Stromal cell of bone marrow (primary cell): ENCODE data around the gene TMEM132A.
"Not testable (repeated sequence)": the region's sequence is repeated elsewhere in the genome, so short reads cannot be mapped to it uniquely, and the experiment has no call there.

Experiments used
- DNase-seq: peaks from one replicate; pipeline ENCODE4 v3.0.0-alpha.2; 2012; ENCODE audit warnings: low read depth

Gene TMEM132A

GRCh38 chr11:60964801-60965200, 40.5 kb downstream of the TMEM132A start:
- no peak for DNase-seq

GRCh38 chr11:60966890-60967289, 42.6 kb downstream of the TMEM132A start:
- no peak for DNase-seq

- DNase-seq = no peak
Observed at GRCh38 chr11:60968223-60968622, 44.0 kb downstream of the TMEM132A start.

- no peak for DNase-seq
Observed at GRCh38 chr11:60970369-60970774, 46.1 kb downstream of the TMEM132A start.

GRCh38 chr11:60970890-60971289, 46.6 kb downstream of the TMEM132A start:
- no peak for DNase-seq

- DNase-seq = no peak
Observed at GRCh38 chr11:60971520-60971919, 47.3 kb downstream of the TMEM132A start, which contains the start of gene CD6. Gene CD6 (plus strand): TSS chr11:60971680. CDS start chr11:60971866, 186 bp downstream.

- DNase-seq = no peak
Observed at GRCh38 chr11:60972182-60973030, 48.1 kb downstream of the TMEM132A start.

GRCh38 chr11:60973699-60974098, 49.4 kb downstream of the TMEM132A start:
- DNase-seq = no peak

GRCh38 chr11:60974316-60974715, 50.1 kb downstream of the TMEM132A start:
- DNase-seq = not testable (repeated sequence)

GRCh38 chr11:60974726-60975125, 50.5 kb downstream of the TMEM132A start:
- DNase-seq = no peak

GRCh38 chr11:60977224-60977623, 53.0 kb downstream of the TMEM132A start:
- DNase-seq = no peak

GRCh38 chr11:60977836-60978235, 53.6 kb downstream of the TMEM132A start:
- DNase-seq = no peak

- DNase-seq = no peak
Observed at GRCh38 chr11:60978546-60979380, 54.5 kb downstream of the TMEM132A start.

GRCh38 chr11:60981515-60981914, 57.3 kb downstream of the TMEM132A start:
- no peak for DNase-seq

GRCh38 chr11:60982184-60982583, 57.9 kb downstream of the TMEM132A start:
- DNase-seq = no peak

GRCh38 chr11:60984149-60984548, 59.9 kb downstream of the TMEM132A start:
- DNase-seq = no peak

GRCh38 chr11:60984636-60985035, 60.4 kb downstream of the TMEM132A start:
- DNase-seq = no peak

GRCh38 chr11:60985501-60985900, 61.2 kb downstream of the TMEM132A start:
- DNase-seq = no peak

GRCh38 chr11:60985991-60986915, 62.0 kb downstream of the TMEM132A start:
- DNase-seq = no peak
